ENCODE measurements around the gene TM4SF1.

- TF ChIP-seq CHD2 (IDR thresholded peaks at IDR 0.05; ENCODE audit: low read length, partially characterized antibody) (no peak), ELF1 (IDR thresholded peaks at IDR 0.05) (no peak), RCOR1 (IDR thresholded peaks at IDR 0.05; ENCODE audit: low read length) (no peak), EP300 (IDR thresholded peaks at IDR 0.05; ENCODE audit: borderline replicate concordance in 1 of 2, low read depth in 1 of 2, low read length in 1 of 2) (no peak), YY1 (IDR thresholded peaks at IDR 0.05; ENCODE audit: low read depth) (no peak)
- TF ChIP-seq, protein P1, sequence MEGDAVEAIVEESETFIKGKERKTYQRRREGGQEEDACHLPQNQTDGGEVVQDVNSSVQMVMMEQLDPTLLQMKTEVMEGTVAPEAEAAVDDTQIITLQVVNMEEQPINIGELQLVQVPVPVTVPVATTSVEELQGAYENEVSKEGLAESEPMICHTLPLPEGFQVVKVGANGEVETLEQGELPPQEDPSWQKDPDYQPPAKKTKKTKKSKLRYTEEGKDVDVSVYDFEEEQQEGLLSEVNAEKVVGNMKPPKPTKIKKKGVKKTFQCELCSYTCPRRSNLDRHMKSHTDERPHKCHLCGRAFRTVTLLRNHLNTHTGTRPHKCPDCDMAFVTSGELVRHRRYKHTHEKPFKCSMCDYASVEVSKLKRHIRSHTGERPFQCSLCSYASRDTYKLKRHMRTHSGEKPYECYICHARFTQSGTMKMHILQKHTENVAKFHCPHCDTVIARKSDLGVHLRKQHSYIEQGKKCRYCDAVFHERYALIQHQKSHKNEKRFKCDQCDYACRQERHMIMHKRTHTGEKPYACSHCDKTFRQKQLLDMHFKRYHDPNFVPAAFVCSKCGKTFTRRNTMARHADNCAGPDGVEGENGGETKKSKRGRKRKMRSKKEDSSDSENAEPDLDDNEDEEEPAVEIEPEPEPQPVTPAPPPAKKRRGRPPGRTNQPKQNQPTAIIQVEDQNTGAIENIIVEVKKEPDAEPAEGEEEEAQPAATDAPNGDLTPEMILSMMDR (IDR thresholded peaks at IDR 0.05): no peak
- TF ChIP-seq, protein P2, sequence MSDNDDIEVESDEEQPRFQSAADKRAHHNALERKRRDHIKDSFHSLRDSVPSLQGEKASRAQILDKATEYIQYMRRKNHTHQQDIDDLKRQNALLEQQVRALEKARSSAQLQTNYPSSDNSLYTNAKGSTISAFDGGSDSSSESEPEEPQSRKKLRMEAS (IDR thresholded peaks at IDR 0.05; ENCODE audit: low read depth): no peak
- TF ChIP-seq, protein P3, sequence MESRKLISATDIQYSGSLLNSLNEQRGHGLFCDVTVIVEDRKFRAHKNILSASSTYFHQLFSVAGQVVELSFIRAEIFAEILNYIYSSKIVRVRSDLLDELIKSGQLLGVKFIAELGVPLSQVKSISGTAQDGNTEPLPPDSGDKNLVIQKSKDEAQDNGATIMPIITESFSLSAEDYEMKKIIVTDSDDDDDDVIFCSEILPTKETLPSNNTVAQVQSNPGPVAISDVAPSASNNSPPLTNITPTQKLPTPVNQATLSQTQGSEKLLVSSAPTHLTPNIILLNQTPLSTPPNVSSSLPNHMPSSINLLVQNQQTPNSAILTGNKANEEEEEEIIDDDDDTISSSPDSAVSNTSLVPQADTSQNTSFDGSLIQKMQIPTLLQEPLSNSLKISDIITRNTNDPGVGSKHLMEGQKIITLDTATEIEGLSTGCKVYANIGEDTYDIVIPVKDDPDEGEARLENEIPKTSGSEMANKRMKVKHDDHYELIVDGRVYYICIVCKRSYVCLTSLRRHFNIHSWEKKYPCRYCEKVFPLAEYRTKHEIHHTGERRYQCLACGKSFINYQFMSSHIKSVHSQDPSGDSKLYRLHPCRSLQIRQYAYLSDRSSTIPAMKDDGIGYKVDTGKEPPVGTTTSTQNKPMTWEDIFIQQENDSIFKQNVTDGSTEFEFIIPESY (IDR thresholded peaks at IDR 0.05; ENCODE audit: borderline replicate concordance, low read depth): no peak
Measured at GRCh38 chr3:149356044-149356592, 21.3 kb downstream of the TM4SF1 start.
